GM12892 (cell line): Measurements from ENCODE around the gene SENP5.
A peak's percentile ranks its signal among the peaks of the same experiment; 100 is the strongest.

Experiments
- DNase-seq: peaks from one replicate; pipeline ENCODE4 v3.0.0; 2011; ENCODE audit not compliant: insufficient read length
- FAIRE-seq: peaks from 2 replicates; lab custom pipeline; 2011; peaks lifted over from hg19 to GRCh38; lab: Jason Lieb, UNC
- POLR2A ChIP-seq: IDR thresholded peaks from 2 replicates; pipeline ENCODE4 v1.6.1; 2011; ENCODE audit warnings: low read depth, low read length, control low read depth
- POLR2AphosphoS5 ChIP-seq: IDR thresholded peaks from 2 replicates; pipeline ENCODE4 v1.6.1; 2011; ENCODE audit warnings: low read depth, low read length, control low read depth
- TAF1 ChIP-seq: IDR thresholded peaks from 2 replicates; pipeline ENCODE4 v1.6.1; 2011; ENCODE audit warnings: low read depth, mild to moderate bottlenecking, control low read depth, low read length, borderline replicate concordance

Gene SENP5

GRCh38 chr3:196966526-196967401 is 99.0 kb downstream of the SENP5 start:
- FAIRE-seq: no peak
- TF ChIP-seq POLR2A (no peak), POLR2AphosphoS5 (no peak), TAF1 (no peak)
- no peak for DNase-seq

GRCh38 chr3:196967412-196968232 is 99.9 kb downstream of the SENP5 start:
- TF ChIP-seq POLR2A (no peak), TAF1 (no peak), POLR2AphosphoS5 (no peak)
- DNase-seq (no peak), FAIRE-seq (peak; percentile 5)

- FAIRE-seq: peak; percentile 73
- TF ChIP-seq POLR2AphosphoS5: no peak
- TF ChIP-seq POLR2A: peak; percentile 46; the same call in 1 of the 2 replicates
- TF ChIP-seq TAF1: no peak
- DNase-seq: peak; percentile 63
Measured at GRCh38 chr3:196968233-196969133, 100.8 kb downstream of the SENP5 start, which contains the start of gene PIGZ. Gene PIGZ (minus strand): TSS chr3:196968833. CDS start chr3:196952031, 16,802 bp downstream.

- TF ChIP-seq POLR2AphosphoS5 (no peak), TAF1 (0 out of 2 replicates have a peak, but pooled peaks have one; percentile 17)
- DNase-seq (peak; percentile 55), FAIRE-seq (peak; percentile 5)
Measured at GRCh38 chr3:196969134-196969659, 101.5 kb downstream of the SENP5 start.

GRCh38 chr3:196969660-196970546 is 102.2 kb downstream of the SENP5 start:
- no peak for TF ChIP-seq TAF1
- TF ChIP-seq POLR2AphosphoS5: no peak
- no peak for TF ChIP-seq POLR2A
- DNase-seq (peak; percentile 84), FAIRE-seq (peak; percentile 91)

GRCh38 chr3:196970547-196971093 is 102.9 kb downstream of the SENP5 start:
- DNase-seq: no peak
- TF ChIP-seq POLR2A (no peak), TAF1 (no peak), POLR2AphosphoS5 (no peak)
- no peak for FAIRE-seq

- FAIRE-seq (no peak), DNase-seq (no peak)
- TF ChIP-seq POLR2AphosphoS5 (no peak), POLR2A (no peak), TAF1 (no peak)
Measured at GRCh38 chr3:196971094-196971698, 103.5 kb downstream of the SENP5 start.

GRCh38 chr3:196974661-196975060 is 106.9 kb downstream of the SENP5 start:
- no peak for FAIRE-seq
- no peak for DNase-seq
- TF ChIP-seq TAF1 (no peak), POLR2A (no peak), POLR2AphosphoS5 (no peak)

GRCh38 chr3:196975349-196975748 is 107.6 kb downstream of the SENP5 start:
- FAIRE-seq: no peak
- TF ChIP-seq TAF1 (no peak), POLR2AphosphoS5 (no peak), POLR2A (no peak)

GRCh38 chr3:196976941-196977340 is 109.2 kb downstream of the SENP5 start:
- FAIRE-seq (no peak), DNase-seq (no peak)
- TF ChIP-seq TAF1 (no peak), POLR2A (no peak), POLR2AphosphoS5 (no peak)

More at GRCh38 chr3:196975349-196975748, 107.6 kb downstream of the SENP5 start:
- DNase-seq: no peak
